Endothelial cell (in vitro differentiated cells): Measurements from ENCODE around the gene EDDM3A. TPM values are rescaled to one million over a fixed set of nuclear protein-coding genes. Genes with fewer than 3 reads are reported as not detected.

Source experiments
- DNase-seq: peaks from one replicate; pipeline ENCODE4 v3.0.0; 2021; ENCODE audit warnings: low spot score
- H3K27ac Mint-ChIP-seq: one replicate; pipeline ENCODE4 v1.8.0; 2021; ENCODE audit warnings: mixed read lengths, inconsistent platforms; ENCODE audit not compliant: unreplicated experiment
- H3K27me3 Mint-ChIP-seq: one replicate; pipeline ENCODE4 v1.8.0; 2021; ENCODE audit warnings: mild to moderate bottlenecking, moderate library complexity, mixed read lengths, inconsistent platforms; ENCODE audit not compliant: unreplicated experiment
- H3K36me3 Mint-ChIP-seq: one replicate; pipeline ENCODE4 v1.8.0; 2021; ENCODE audit warnings: mild to moderate bottlenecking, low read depth, mixed read lengths, inconsistent platforms; ENCODE audit not compliant: unreplicated experiment
- H3K4me1 Mint-ChIP-seq: one replicate; pipeline ENCODE4 v1.8.0; 2021; ENCODE audit warnings: mild to moderate bottlenecking, mixed read lengths, inconsistent platforms; ENCODE audit not compliant: unreplicated experiment
- H3K4me3 Mint-ChIP-seq: one replicate; pipeline ENCODE4 v1.8.0; 2021; ENCODE audit warnings: mild to moderate bottlenecking, mixed read lengths, inconsistent platforms; ENCODE audit not compliant: unreplicated experiment
- H3K9me3 Mint-ChIP-seq: one replicate; pipeline ENCODE4 v1.8.0; 2021; ENCODE audit warnings: mixed read lengths, inconsistent platforms; ENCODE audit not compliant: unreplicated experiment
- CTCF ChIP-seq: fragments of 200-600 bp; sonication (generic); IDR thresholded peaks from one replicate; pipeline ENCODE4 v1.5.0; 2021; ENCODE audit warnings: antibody characterized with exemption; ENCODE audit not compliant: unreplicated experiment
- total RNA-seq: library from RNA; stranded (reverse); fragmentation: NEBNext Ultra II Directional; extraction: Animal tissue kit (Norgen Biotek cat#: 25700); gene quantifications from one replicate; pipeline ENCODE4 v1.2.1, GENCODE V29; 2021; ENCODE audit not compliant: unreplicated experiment

The EDDM3A gene
- total RNA-seq, 1 donor from 2014 or later = not detected

DNA sequence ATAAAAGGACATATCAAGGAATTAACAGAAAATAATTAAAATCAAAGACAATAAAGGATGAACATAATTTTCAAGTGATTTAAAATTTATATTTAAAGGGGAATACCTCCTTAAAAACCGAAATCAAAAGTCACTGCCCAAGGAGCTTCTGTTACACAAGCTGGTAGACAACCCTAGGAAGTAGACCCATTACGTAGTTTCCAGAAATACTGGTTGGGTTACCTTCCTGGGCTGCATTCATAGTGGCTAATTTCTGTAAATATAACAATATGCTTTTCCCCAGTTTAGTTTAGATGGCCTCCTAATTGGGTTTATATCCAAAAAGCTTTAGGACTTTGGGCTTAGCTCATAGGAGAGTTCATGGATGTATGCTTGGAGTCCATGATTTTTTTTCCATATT lies 2.1 kb upstream of the EDDM3A start:
- Mint-ChIP-seq H3K4me3 (no peak overlapping the region), H3K27ac (no peak overlapping the region), H3K36me3 (no peaks in the 10 kb centered on the region), H3K9me3 (no peaks in the 10 kb centered on the region), H3K4me1 (no peaks in the 10 kb centered on the region), H3K27me3 (peaks cover 2% of the 10 kb centered on the region)
- TF ChIP-seq CTCF = no peak
- DNase-seq = no peak

DNA sequence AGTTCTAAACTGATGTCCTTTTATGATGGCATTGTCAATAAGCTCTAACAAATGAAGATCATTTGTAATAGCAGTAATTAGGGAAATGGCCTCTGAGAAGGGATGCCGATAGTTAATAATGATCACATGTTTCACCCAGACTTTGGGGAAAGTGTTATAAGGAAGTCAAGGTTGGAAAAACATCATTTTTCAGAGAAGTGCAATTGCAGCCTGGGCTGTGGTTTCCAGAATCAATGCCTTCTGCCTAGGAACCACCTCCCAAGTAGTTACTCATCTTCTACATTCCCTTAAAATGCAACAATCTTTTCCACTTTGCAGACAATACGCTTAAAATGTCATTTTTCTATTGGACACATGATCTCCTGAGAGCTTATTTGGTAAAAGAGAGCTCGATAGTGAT lies 879 bp downstream of the EDDM3A start:
- H3K4me1 Mint-ChIP-seq = no peaks in the 10 kb centered on the region
- H3K27ac Mint-ChIP-seq = no peak overlapping the region
- no peak for DNase-seq
- H3K27me3 Mint-ChIP-seq = no peaks in the 10 kb centered on the region
- no peak overlapping the region for H3K4me3 Mint-ChIP-seq
- no peak for TF ChIP-seq CTCF
- H3K36me3 Mint-ChIP-seq = peaks cover 5% of the 10 kb centered on the region
- H3K9me3 Mint-ChIP-seq = no peaks in the 10 kb centered on the region

DNA sequence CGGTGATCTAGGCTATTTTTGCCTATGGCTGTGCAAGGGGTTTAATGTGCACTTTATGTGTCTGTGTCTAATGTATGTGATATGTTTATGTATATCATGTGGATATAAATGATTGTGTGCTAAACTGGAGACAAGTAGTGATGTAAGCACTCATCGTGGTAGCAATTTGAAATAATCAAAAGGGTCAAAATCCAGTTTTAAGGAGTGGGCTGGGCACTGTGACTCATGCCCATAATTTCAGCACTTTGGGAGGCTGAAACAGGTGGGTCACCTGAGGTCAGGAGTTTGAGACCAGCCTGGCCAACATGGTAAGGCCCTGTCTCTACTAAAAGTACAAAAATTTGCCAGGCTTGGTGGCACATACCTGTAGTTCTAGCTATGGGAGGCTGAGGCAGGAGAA lies 2.8 kb downstream of the EDDM3A start:
- Mint-ChIP-seq H3K4me3 (no peak overlapping the region), H3K27ac (no peak overlapping the region), H3K36me3 (peaks cover 15% of the 10 kb centered on the region), H3K9me3 (peaks cover 4% of the 10 kb centered on the region), H3K27me3 (peaks cover 2% of the 10 kb centered on the region), H3K4me1 (no peaks in the 10 kb centered on the region)
- no peak for TF ChIP-seq CTCF
- DNase-seq = no peak

DNA sequence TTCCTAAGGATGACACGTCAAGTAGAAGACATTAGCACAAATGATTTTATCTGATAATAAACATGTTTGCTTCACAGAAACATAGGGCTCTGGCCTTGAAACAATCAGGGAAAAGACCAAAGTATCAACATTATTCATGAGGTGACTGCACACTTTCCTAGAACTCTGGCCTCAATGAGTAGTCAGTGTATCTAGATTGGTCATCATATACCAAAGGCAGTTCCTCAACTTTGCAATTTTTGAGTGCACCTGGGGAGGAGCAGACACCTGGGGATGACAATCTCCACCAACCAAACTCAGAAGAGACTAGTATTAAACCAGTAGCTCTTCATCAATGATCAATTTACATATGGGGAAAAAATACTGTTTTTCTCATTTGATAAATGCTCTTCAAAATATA lies 4.5 kb downstream of the EDDM3A start:
- H3K27ac Mint-ChIP-seq = no peak overlapping the region
- TF ChIP-seq CTCF = no peak
- DNase-seq = no peak
- H3K4me1 Mint-ChIP-seq = no peaks in the 10 kb centered on the region
- peaks cover 4% of the 10 kb centered on the region for H3K27me3 Mint-ChIP-seq
- H3K36me3 Mint-ChIP-seq = peaks cover 15% of the 10 kb centered on the region
- H3K9me3 Mint-ChIP-seq = peaks cover 4% of the 10 kb centered on the region
- no peak overlapping the region for H3K4me3 Mint-ChIP-seq

- Mint-ChIP-seq H3K4me3 (no peak overlapping the region), H3K9me3 (peaks cover 4% of the 10 kb centered on the region), H3K4me1 (no peaks in the 10 kb centered on the region), H3K36me3 (peaks cover 15% of the 10 kb centered on the region), H3K27me3 (peaks cover 4% of the 10 kb centered on the region), H3K27ac (no peak overlapping the region)
- TF ChIP-seq CTCF = no peak
- DNase-seq = no peak
Measured at GRCh38 chr14:20751963-20752562, 6.4 kb downstream of the EDDM3A start.
